Tibial nerve (tissue), 4 donors: ENCODE measurements around the gene PRKCB. TPM values are rescaled to one million over a fixed set of nuclear protein-coding genes. Genes with fewer than 3 reads are reported as not detected.
"Not testable (repeated sequence)": the region's sequence is repeated elsewhere in the genome, so short reads cannot be mapped to it uniquely, and the experiment has no call there.

Experiments
- DNase-seq, 2 donors: peaks; one replicate each; pipeline ENCODE4 v3.0.0-alpha.2; 2019; ENCODE audit warnings: low spot score in 2 of 2
- H3K27ac ChIP-seq, 4 donors: fragments of 200-600 bp; sonication (generic) in 3 of 4; one replicate each; pipeline ENCODE4 v1.5.1; 2017 to 2019; ENCODE audit warnings: mild to moderate bottlenecking in 1 of 4
- H3K27me3 ChIP-seq, 2 donors: fragments of 200-600 bp; sonication (generic) in 1 of 2; one replicate each; pipeline versions ENCODE4 v1.5.1 to v1.6.0; 2017 to 2019
- H3K36me3 ChIP-seq, 3 donors: fragments of 200-600 bp; sonication (generic); one replicate each; pipeline ENCODE4 v1.5.1; 2018 to 2019
- H3K4me1 ChIP-seq, 4 donors: fragments of 200-600 bp; sonication (generic) in 3 of 4; one replicate each; pipeline ENCODE4 v1.5.1; 2017 to 2019
- H3K4me3 ChIP-seq, 4 donors: fragments of 200-600 bp; sonication (generic) in 3 of 4; one replicate each; pipeline ENCODE4 v1.5.1; 2017 to 2019; ENCODE audit warnings: mild to moderate bottlenecking in 1 of 4, moderate library complexity in 1 of 4
- H3K9me3 ChIP-seq, 4 donors: fragments of 200-600 bp; sonication (generic) in 3 of 4; one replicate each; pipeline ENCODE4 v1.5.1; 2017 to 2019
- EP300 ChIP-seq, 2 donors: sonication (generic); formaldehyde crosslinking; IDR thresholded peaks; one replicate each; pipeline ENCODE4 v1.6.1; 2017; ENCODE audit warnings: antibody characterized with exemption in 2 of 2, mild to moderate bottlenecking in 1 of 2
- POLR2A ChIP-seq, 2 donors: fragments of 450-650 bp; IDR thresholded peaks; one replicate each; pipeline ENCODE4 v1.6.1; 2017; ENCODE audit warnings: antibody characterized with exemption in 2 of 2, mild to moderate bottlenecking in 2 of 2, moderate library complexity in 2 of 2
- WGBS, 2 donors: methylation state at CpG; one replicate each; pipeline ENCODE4 v1.1.5; 2018; 5-methylcytosine and 5-hydroxymethylcytosine counted together
- total RNA-seq, 4 donors: library from RNA; depleted of rRNA; stranded (reverse); fragments of >200 nt; gene quantifications; one replicate each; pipeline ENCODE4 v1.1.0, GENCODE V29; 2016
- TF ChIP-seq, protein P1 (sequence below), 5 experiments: fragments of 200-600 bp in 3 of 5; fragments of 450-650 bp in 2 of 5; sonication (generic) in 3 of 5; IDR thresholded peaks; one replicate each; pipeline ENCODE4 v1.5.1; 2016 to 2019; ENCODE audit warnings: antibody characterized with exemption in 5 of 5, mild to moderate bottlenecking in 3 of 5, moderate library complexity in 2 of 5

The PRKCB gene
- total RNA-seq, 4 donors from 2014 or later, result 2.7 to 6.9 (median 4.3) TPM

DNA sequence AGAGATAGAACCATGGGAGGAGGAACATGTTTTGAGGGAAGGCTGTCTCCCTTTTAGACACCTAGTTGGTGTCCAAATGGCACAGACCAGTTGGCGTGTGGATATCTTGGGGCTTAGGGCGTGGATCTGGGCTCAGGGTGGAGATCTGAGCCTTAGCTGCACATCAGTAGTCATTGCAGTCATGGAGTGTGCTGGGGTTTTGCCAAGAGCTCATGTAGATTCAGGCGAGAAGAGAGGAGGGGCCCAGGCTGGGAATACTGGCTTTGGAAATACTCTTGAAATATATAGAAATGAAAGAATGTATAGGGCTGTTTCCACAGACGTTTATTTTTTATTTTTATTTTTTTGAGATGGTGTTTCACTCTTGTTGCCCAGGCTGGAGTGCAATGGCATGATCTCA, 92.0 kb downstream of the PRKCB start:
- no peaks in the 10 kb centered on the region for H3K9me3 ChIP-seq
- H3K4me1 ChIP-seq, result no peaks in the 10 kb centered on the region
- 43 to 50% methylated on average over 4 of the region's 4 CpGs for WGBS, 2 donors
- H3K27ac ChIP-seq, result no peak overlapping the region
- DNase-seq, result no peak
- no peaks in the 10 kb centered on the region for H3K27me3 ChIP-seq
- H3K36me3 ChIP-seq, result no peaks in the 10 kb centered on the region
- H3K4me3 ChIP-seq, result no peak overlapping the region
- TF ChIP-seq EP300 (IDR thresholded peaks at IDR 0.05), result no peak
- TF ChIP-seq, protein P1, sequence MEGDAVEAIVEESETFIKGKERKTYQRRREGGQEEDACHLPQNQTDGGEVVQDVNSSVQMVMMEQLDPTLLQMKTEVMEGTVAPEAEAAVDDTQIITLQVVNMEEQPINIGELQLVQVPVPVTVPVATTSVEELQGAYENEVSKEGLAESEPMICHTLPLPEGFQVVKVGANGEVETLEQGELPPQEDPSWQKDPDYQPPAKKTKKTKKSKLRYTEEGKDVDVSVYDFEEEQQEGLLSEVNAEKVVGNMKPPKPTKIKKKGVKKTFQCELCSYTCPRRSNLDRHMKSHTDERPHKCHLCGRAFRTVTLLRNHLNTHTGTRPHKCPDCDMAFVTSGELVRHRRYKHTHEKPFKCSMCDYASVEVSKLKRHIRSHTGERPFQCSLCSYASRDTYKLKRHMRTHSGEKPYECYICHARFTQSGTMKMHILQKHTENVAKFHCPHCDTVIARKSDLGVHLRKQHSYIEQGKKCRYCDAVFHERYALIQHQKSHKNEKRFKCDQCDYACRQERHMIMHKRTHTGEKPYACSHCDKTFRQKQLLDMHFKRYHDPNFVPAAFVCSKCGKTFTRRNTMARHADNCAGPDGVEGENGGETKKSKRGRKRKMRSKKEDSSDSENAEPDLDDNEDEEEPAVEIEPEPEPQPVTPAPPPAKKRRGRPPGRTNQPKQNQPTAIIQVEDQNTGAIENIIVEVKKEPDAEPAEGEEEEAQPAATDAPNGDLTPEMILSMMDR (IDR thresholded peaks at IDR 0.05), result no peak
- no peak for TF ChIP-seq POLR2A (IDR thresholded peaks at IDR 0.05)

DNA sequence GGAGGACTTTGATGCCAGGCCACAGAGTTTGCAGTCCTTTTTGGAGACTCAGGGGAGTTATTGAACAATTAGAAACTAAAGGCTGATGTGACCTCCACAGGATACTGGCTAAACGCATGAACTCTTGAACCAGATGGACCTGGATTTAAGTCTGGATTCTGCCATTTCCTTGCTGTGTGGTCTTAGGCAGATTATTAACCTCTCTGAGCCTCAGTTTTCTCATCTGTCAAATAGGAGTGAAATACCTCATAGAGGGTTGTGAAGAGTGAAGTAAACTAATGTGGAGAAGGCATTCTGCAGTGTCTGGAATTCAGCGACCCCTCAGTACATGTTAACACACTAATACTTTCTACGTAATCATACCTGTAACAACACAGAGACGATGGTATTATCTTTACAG, 93.5 kb downstream of the PRKCB start:
- no peaks in the 10 kb centered on the region for H3K36me3 ChIP-seq
- WGBS, 2 donors, result 93% methylated on average over 4 of the region's 4 CpGs
- no peak overlapping the region for H3K27ac ChIP-seq
- no peaks in the 10 kb centered on the region for H3K9me3 ChIP-seq
- H3K27me3 ChIP-seq, result no peaks in the 10 kb centered on the region
- TF ChIP-seq POLR2A (IDR thresholded peaks at IDR 0.05), result no peak
- TF ChIP-seq EP300 (IDR thresholded peaks at IDR 0.05), result no peak
- TF ChIP-seq, protein P1 (IDR thresholded peaks at IDR 0.05), result no peak
- DNase-seq, result no peak
- no peaks in the 10 kb centered on the region for H3K4me1 ChIP-seq
- H3K4me3 ChIP-seq, result no peak overlapping the region

DNA sequence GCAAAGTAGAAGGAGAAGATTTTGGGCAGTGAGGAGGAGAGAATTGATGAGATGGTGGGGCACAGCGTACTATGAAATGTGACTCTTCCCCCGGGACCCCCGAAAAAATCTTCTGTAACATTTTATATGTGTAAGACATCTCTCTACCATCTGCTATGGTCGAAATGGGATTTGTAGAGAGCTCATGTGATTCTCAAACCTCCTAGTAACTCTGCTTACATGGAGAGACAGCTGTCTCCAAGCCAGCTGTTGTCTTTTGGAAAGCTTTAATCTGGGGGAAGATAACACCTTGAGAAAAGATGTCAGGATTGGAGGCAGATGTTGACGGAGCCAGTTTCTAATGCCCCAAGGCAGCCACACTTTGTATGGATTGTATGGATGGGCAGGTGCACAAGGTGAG, 94.1 kb downstream of the PRKCB start:
- H3K27ac ChIP-seq, result no peak overlapping the region
- no peaks in the 10 kb centered on the region for H3K36me3 ChIP-seq
- no peaks in the 10 kb centered on the region for H3K4me1 ChIP-seq
- TF ChIP-seq EP300 (IDR thresholded peaks at IDR 0.05), result no peak
- TF ChIP-seq POLR2A (IDR thresholded peaks at IDR 0.05), result no peak
- TF ChIP-seq, protein P1 (IDR thresholded peaks at IDR 0.05), result no peak
- DNase-seq, result no peak
- no peaks in the 10 kb centered on the region for H3K27me3 ChIP-seq
- no peak overlapping the region for H3K4me3 ChIP-seq
- WGBS, 2 donors, result 82 to 83% methylated on average over 5 of the region's 5 CpGs
- H3K9me3 ChIP-seq, result no peaks in the 10 kb centered on the region

DNA sequence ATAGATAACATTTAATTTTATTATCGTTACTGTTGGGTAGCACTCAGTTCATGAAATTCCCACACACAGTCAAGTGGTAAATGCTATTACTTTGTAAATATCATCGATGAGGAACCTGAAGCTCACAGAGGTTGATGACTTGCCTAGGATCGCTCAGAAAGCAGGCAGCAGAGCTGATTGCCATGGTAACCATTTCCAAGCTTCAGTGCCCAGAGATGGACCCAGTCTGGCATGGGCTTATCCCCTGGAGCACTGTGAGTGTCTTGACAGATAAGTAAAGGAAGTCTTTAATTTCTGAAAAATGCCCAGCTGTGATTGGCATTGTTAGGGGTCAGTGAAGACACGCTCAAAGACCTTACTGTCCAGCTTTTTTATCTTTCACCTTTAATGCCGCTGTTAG, 95.0 kb downstream of the PRKCB start:
- Histone ChIP-seq H3K27ac (no peak overlapping the region), H3K36me3 (no peaks in the 10 kb centered on the region), H3K27me3 (no peaks in the 10 kb centered on the region), H3K9me3 (no peaks in the 10 kb centered on the region), H3K4me3 (no peak overlapping the region), H3K4me1 (no peaks in the 10 kb centered on the region)
- DNase-seq, result no peak
- 81 to 90% methylated on average over 5 of the region's 5 CpGs for WGBS, 2 donors
- no peak for TF ChIP-seq POLR2A (IDR thresholded peaks at IDR 0.05)
- TF ChIP-seq EP300 (IDR thresholded peaks at IDR 0.05), result no peak
- TF ChIP-seq, protein P1 (IDR thresholded peaks at IDR 0.05), result no peak

DNA sequence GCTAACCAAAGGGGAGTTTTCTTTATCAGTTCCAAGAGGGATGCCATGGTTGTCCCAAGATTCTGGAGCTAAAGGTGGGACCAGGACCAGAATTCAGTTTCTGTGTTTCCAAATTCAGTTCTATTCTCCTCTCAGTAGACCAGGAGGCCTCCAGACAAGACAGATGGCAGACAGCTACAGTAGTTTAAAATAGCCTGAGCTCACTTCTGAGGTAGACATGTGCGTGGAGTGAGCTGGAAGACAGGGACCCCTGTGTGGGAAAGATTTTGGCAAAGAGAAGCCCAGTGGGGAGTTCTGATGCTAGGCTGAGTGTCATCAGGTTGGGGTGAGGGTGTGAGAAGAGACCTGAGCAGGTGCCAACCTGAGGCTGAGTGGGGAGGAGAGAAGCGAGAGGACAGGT, 95.4 kb downstream of the PRKCB start:
- TF ChIP-seq POLR2A (IDR thresholded peaks at IDR 0.05) (no peak), EP300 (IDR thresholded peaks at IDR 0.05) (no peak)
- TF ChIP-seq, protein P1 (IDR thresholded peaks at IDR 0.05), result no peak
- Histone ChIP-seq H3K27ac (no peak overlapping the region), H3K4me3 (no peak overlapping the region), H3K9me3 (no peaks in the 10 kb centered on the region), H3K36me3 (no peaks in the 10 kb centered on the region), H3K4me1 (no peaks in the 10 kb centered on the region), H3K27me3 (no peaks in the 10 kb centered on the region)
- no peak for DNase-seq
- WGBS, 2 donors, result 82 to 88% methylated on average over 2 of the region's 2 CpGs

DNA sequence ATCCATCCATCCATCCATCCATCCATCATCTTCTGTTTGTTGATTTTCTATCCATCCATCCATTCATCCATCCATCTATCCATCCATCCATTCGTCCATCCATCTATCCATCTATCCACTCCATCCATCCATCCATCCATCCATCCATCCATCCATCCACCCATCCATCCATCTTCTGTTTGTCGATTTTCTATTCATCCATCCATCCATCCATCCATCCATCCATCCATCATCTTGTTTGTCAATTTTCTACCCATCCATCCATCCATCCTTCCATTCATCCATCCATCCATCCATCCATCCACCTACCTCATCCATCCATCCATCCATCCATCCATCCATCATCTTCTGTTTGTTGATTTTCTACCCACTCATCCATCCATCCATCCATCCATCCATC, 97.9 kb downstream of the PRKCB start:
- H3K4me1 ChIP-seq, DNase-seq: not testable (repeated sequence)
- 82 to 84% methylated on average over 2 of the region's 2 CpGs for WGBS, 2 donors

More for the DNA sequence above, 97.9 kb downstream of the PRKCB start:
- H3K27me3 ChIP-seq, H3K27ac ChIP-seq, H3K36me3 ChIP-seq, H3K4me3 ChIP-seq, H3K9me3 ChIP-seq: not testable (repeated sequence)
